Hepatocyte (in vitro differentiated cells): ENCODE results near the gene KCNA4.

Source experiments
- CTCF ChIP-seq: fragments of 200-600 bp; sonication (generic); IDR thresholded peaks from 2 replicates; pipeline ENCODE4 v1.5.1; 2016; ENCODE audit warnings: antibody characterized with exemption, mild to moderate bottlenecking; ENCODE audit not compliant: poor library complexity
- EZH2 ChIP-seq: fragments of 200-600 bp; sonication (generic); IDR thresholded peaks from 2 replicates; pipeline ENCODE4 v1.6.1; 2016; ENCODE audit warnings: antibody characterized with exemption, mild to moderate bottlenecking, borderline replicate concordance
- EZH2phosphoT487 ChIP-seq: fragments of 200-600 bp; sonication (generic); IDR thresholded peaks from one replicate; pipeline ENCODE4 v1.6.1; 2018; ENCODE audit warnings: antibody characterized with exemption, mild to moderate bottlenecking, low read depth, moderate library complexity; ENCODE audit not compliant: unreplicated experiment, severe bottlenecking

GRCh38 chr11:29978549-29978948 is 38.3 kb downstream of the KCNA4 start:
- TF ChIP-seq CTCF: no peak
- TF ChIP-seq EZH2: no peak
- no peak for TF ChIP-seq EZH2phosphoT487
